WI38 (cell line): ENCODE measurements around the gene CRADD.

Experiments
- H3K4me3 ChIP-seq: 2 replicates; pipeline ENCODE4 v1.5.1; 2011; ENCODE audit warnings: low read depth, mild to moderate bottlenecking, control low read depth, low read length
- CTCF ChIP-seq: IDR thresholded peaks from 2 replicates; pipeline ENCODE4 v1.5.1; 2012; ENCODE audit warnings: low read depth, mild to moderate bottlenecking, control low read depth, low read length

CRADD gene

GRCh38 chr12:93812626-93813025 lies 135.5 kb downstream of the CRADD start:
- H3K4me3 ChIP-seq: no peak overlapping the region
- no peak for TF ChIP-seq CTCF

DNA sequence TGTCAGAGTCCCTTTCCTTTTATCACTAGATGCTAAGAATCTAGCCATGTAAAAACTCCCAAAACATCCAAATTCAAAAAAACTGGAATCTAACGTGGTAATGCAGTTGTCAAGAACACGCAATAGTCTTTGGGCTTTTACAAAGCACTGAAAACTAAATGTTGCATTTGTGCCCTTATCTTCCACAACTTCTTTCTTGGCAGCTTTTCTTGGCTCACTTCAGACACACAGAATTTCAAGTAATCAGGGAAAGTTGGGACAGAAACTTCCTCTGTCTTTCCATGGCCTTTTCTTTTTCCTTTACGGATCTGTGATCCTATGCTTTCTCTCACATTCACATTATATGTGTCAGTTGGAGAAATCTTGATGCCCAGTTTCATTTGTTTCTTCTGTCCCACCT lies 136.0 kb downstream of the CRADD start:
- no peak overlapping the region for H3K4me3 ChIP-seq
- TF ChIP-seq CTCF: no peak

- no peak for TF ChIP-seq CTCF
- no peak overlapping the region for H3K4me3 ChIP-seq
These were observed 137.0 kb downstream of the CRADD start for GRCh38 chr12:93813972-93814821.

DNA sequence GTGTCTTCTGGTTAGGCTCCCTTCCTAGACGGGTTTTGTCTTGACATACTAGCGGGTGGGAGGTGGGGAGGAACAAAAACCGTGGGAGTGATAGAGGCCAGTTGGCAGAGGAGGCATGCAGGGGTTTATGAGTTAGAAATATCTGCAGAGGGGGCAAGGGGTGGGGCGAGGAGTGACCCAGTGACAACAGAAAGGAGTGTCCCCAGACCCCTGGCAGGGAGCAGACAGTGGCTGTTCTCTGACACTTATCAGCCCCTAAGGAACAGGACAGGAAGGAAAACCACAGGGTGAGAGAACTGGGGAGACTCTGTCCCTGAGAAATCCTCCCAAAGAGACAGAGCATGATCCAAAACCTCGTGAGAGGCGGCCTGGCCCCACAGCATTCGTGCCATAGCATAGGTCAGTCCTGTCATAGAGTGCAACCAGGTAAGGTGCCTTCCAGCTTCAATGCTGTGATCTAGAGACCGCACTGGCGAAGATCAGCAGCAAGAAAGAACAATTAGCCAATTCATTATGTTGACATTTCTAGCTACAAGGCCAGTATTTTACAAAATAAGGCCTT lies 141.4 kb downstream of the CRADD start:
- H3K4me3 ChIP-seq: no peak overlapping the region
- TF ChIP-seq CTCF: no peak

DNA sequence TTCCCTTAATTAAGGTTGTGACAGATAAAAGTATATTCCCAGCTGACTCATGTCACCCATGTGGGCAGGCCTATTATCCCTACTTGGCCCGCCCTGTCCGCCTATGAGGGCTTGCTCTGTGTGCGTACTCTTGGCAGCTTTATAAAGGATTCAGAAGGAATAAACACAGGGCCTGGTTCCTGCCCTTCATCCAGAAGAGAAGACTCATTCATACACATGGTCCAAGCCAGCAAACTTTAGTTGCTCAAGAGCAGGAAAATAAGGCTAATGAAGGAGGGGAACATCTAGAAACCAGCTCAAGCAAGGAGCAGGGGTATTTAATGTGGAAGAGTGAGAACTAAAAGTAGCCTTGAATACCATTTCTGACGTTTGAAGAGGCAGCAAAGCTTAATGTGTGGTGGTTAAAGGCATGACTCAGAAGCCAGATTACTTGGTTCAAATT lies 141.9 kb downstream of the CRADD start:
- TF ChIP-seq CTCF: no peak
- no peak overlapping the region for H3K4me3 ChIP-seq

GRCh38 chr12:93823616-93824391 lies 146.6 kb downstream of the CRADD start:
- H3K4me3 ChIP-seq: no peak overlapping the region
- no peak for TF ChIP-seq CTCF
